IMR-90 (cell line): ENCODE results near the gene SLIT3. TPM values are rescaled to one million over a fixed set of nuclear protein-coding genes. Genes with fewer than 3 reads are reported as not detected.

Experiments
- ATAC-seq: fragments of 200-7000 bp; cut with Tn5 transposase; 2 replicates; pipeline ENCODE4 v1.9.1; 2020; ENCODE audit warnings: low read depth, mild to moderate bottlenecking, moderate library complexity
- BruUV-seq: library from RNA; stranded (reverse); fragments of 400-500 nt; replicated peaks from 2 replicates; lab custom pipeline; 2021; lab: Mats Ljungman, UMichigan
- CTCF ChIA-PET: fragments of 300-600 bp; formaldehyde crosslinking; extraction: SDS; loops from one replicate; lab custom pipeline; 2021; ENCODE audit warnings: antibody characterized with exemption; lab: Yijun Ruan, JAX
- POLR2A ChIA-PET: fragments of 300-600 bp; sonication (Branson Sonifier 250); formaldehyde crosslinking; loops from one replicate; lab custom pipeline; 2022; ENCODE audit warnings: antibody characterized with exemption; ENCODE audit not compliant: unreplicated experiment; lab: Charles Lee
- DNase-seq: peaks from one replicate; pipeline ENCODE4 v3.0.0; 2013
- H2AFZ ChIP-seq: replicated peaks from 2 replicates; pipeline ENCODE3; 2013; ENCODE audit warnings: low read length, mild to moderate bottlenecking; ENCODE audit not compliant: poor library complexity
- H2AK5ac ChIP-seq: 2 replicates; pipeline ENCODE4 v1.6.1; 2013; ENCODE audit warnings: low read depth, low read length, inconsistent platforms
- H2AK9ac ChIP-seq: replicated peaks from 2 replicates; pipeline ENCODE3; 2013; ENCODE audit warnings: mild to moderate bottlenecking, low read depth, low read length, moderate library complexity; ENCODE audit not compliant: poor library complexity
- H2BK120ac ChIP-seq: 2 replicates; pipeline ENCODE4 v1.6.1; 2013; ENCODE audit warnings: low read depth, low read length, inconsistent platforms
- H2BK15ac ChIP-seq: 3 replicates; pipeline ENCODE4 v1.6.1; 2013; ENCODE audit warnings: low read depth, low read length, inconsistent platforms
- H2BK20ac ChIP-seq: 2 replicates; pipeline ENCODE4 v1.6.1; 2013; ENCODE audit warnings: low read depth, mild to moderate bottlenecking, inconsistent platforms, low read length, moderate library complexity
- H2BK5ac ChIP-seq: 2 replicates; pipeline ENCODE4 v1.6.1; 2013; ENCODE audit warnings: mild to moderate bottlenecking, low read depth, low read length, inconsistent platforms; ENCODE audit not compliant: poor library complexity, severe bottlenecking
- H3K14ac ChIP-seq: replicated peaks from 2 replicates; pipeline ENCODE4 v1.6.1; 2013; ENCODE audit warnings: low read depth, low read length, inconsistent platforms
- H3K18ac ChIP-seq: 2 replicates; pipeline ENCODE4 v1.6.1; 2013; ENCODE audit warnings: low read depth, low read length, control low read depth
- H3K23ac ChIP-seq: 2 replicates; pipeline ENCODE4 v1.6.1; 2013; ENCODE audit warnings: low read depth, low read length, inconsistent platforms
- H3K27ac ChIP-seq: 2 replicates; pipeline ENCODE4 v1.5.1; 2013; ENCODE audit warnings: mild to moderate bottlenecking, control low read depth, low read length; ENCODE audit not compliant: insufficient read depth
- H3K27me3 ChIP-seq: 2 replicates; pipeline ENCODE4 v1.6.1; 2013; ENCODE audit warnings: low read length; ENCODE audit not compliant: control insufficient read depth, insufficient read depth
- H3K36me3 ChIP-seq: 2 replicates; pipeline ENCODE4 v1.6.1; 2013; ENCODE audit warnings: low read length, mixed read lengths; ENCODE audit not compliant: control insufficient read depth, insufficient read depth
- H3K4ac ChIP-seq: 2 replicates; pipeline ENCODE4 v1.6.1; 2013; ENCODE audit warnings: low read depth, low read length, inconsistent platforms
- H3K4me1 ChIP-seq: 2 replicates; pipeline ENCODE4 v1.6.1; 2013; ENCODE audit warnings: low read length, mixed read lengths; ENCODE audit not compliant: control insufficient read depth, insufficient read depth
- H3K4me2 ChIP-seq: 2 replicates; pipeline ENCODE4 v1.6.1; 2013; ENCODE audit warnings: low read depth, mild to moderate bottlenecking, control low read depth, low read length, moderate library complexity
- H3K4me3 ChIP-seq: 2 replicates; pipeline ENCODE4 v1.5.1; 2013; ENCODE audit warnings: low read depth, mild to moderate bottlenecking, control low read depth, low read length, moderate library complexity; ENCODE audit not compliant: insufficient read depth
- H3K56ac ChIP-seq: 2 replicates; pipeline ENCODE4 v1.6.1; 2013; ENCODE audit warnings: low read length, inconsistent platforms; ENCODE audit not compliant: insufficient read depth; ENCODE audit errors: extremely low read depth
- H3K79me1 ChIP-seq, 2 experiments: 2 replicates each; pipeline ENCODE4 v1.6.1; 2013; ENCODE audit warnings: low read length in 2 of 2, inconsistent platforms in 1 of 2, low read depth in 1 of 2
- H3K9ac ChIP-seq: 2 replicates; pipeline ENCODE4 v1.6.1; 2013; ENCODE audit warnings: low read depth, low read length, control low read depth
- H3K9me1 ChIP-seq: 2 replicates; pipeline ENCODE4 v1.6.1; 2013; ENCODE audit warnings: low read length, inconsistent platforms; ENCODE audit not compliant: insufficient read depth
- H3K9me3 ChIP-seq: 2 replicates; pipeline ENCODE4 v1.6.1; 2013; ENCODE audit warnings: low read length; ENCODE audit not compliant: control insufficient read depth, insufficient read depth
- H4K20me1 ChIP-seq: 2 replicates; pipeline ENCODE4 v1.6.1; 2013; ENCODE audit warnings: low read length, inconsistent platforms; ENCODE audit not compliant: insufficient read depth
- H4K5ac ChIP-seq: 2 replicates; pipeline ENCODE4 v1.6.1; 2013; ENCODE audit warnings: mild to moderate bottlenecking, low read depth, low read length, control low read depth
- H4K8ac ChIP-seq, 2 experiments: 2 replicates each; pipeline ENCODE4 v1.6.1; 2013; ENCODE audit warnings: low read depth in 2 of 2, low read length in 2 of 2, control low read depth in 1 of 2, inconsistent platforms in 1 of 2
- H4K91ac ChIP-seq: 2 replicates; pipeline ENCODE4 v1.6.1; 2013; ENCODE audit warnings: low read depth, low read length, inconsistent platforms; ENCODE audit not compliant: insufficient read depth
- BHLHE40 ChIP-seq: fragments of 150-350 bp; IDR thresholded peaks from 2 replicates; pipeline ENCODE4 v1.6.1; 2016; ENCODE audit warnings: mild to moderate bottlenecking, low read depth, low read length
- CEBPB ChIP-seq: IDR thresholded peaks from 2 replicates; pipeline ENCODE4 v1.6.1; 2012; ENCODE audit warnings: low read depth, low read length, improper control_type of control experiment
- CHD1 ChIP-seq: IDR thresholded peaks from 2 replicates; pipeline ENCODE4 v1.6.1; 2012; ENCODE audit warnings: low read depth, low read length, improper control_type of control experiment
- FOS ChIP-seq: fragments of 150-350 bp; IDR thresholded peaks from 2 replicates; pipeline ENCODE4 v1.6.1; 2016; ENCODE audit warnings: low read depth, low read length
- MAFK ChIP-seq: IDR thresholded peaks from 2 replicates; pipeline ENCODE4 v1.6.1; 2012; ENCODE audit warnings: low read depth, low read length, improper control_type of control experiment
- MAZ ChIP-seq: IDR thresholded peaks from 2 replicates; pipeline ENCODE4 v1.6.1; 2012; ENCODE audit warnings: low read depth, mild to moderate bottlenecking, low read length, improper control_type of control experiment, moderate library complexity, borderline replicate concordance
- MXI1 ChIP-seq: IDR thresholded peaks from 2 replicates; pipeline ENCODE4 v1.6.1; 2012; ENCODE audit warnings: low read depth, mild to moderate bottlenecking, low read length, moderate library complexity, borderline replicate concordance
- NFE2L2 ChIP-seq: fragments of 150-350 bp; IDR thresholded peaks from 2 replicates; pipeline ENCODE4 v1.6.1; 2016; ENCODE audit warnings: low read depth, mild to moderate bottlenecking, low read length
- POLR2A ChIP-seq: IDR thresholded peaks from 2 replicates; pipeline ENCODE4 v1.6.1; 2012; ENCODE audit warnings: mild to moderate bottlenecking, low read depth, low read length
- RAD21 ChIP-seq: IDR thresholded peaks from 2 replicates; pipeline ENCODE4 v1.6.1; 2012; ENCODE audit warnings: low read length, improper control_type of control experiment
- RCOR1 ChIP-seq: IDR thresholded peaks from 2 replicates; pipeline ENCODE4 v1.6.1; 2012; ENCODE audit warnings: mild to moderate bottlenecking, low read length, improper control_type of control experiment; ENCODE audit not compliant: insufficient replicate concordance
- RFX5 ChIP-seq: IDR thresholded peaks from 2 replicates; pipeline ENCODE4 v1.8.0; 2012; ENCODE audit warnings: low read depth, mild to moderate bottlenecking, low read length, moderate library complexity
- SMC3 ChIP-seq: fragments of 150-350 bp; IDR thresholded peaks from 2 replicates; pipeline ENCODE4 v1.6.1; 2016; ENCODE audit warnings: low read depth, mild to moderate bottlenecking, antibody characterized with exemption, low read length, moderate library complexity
- WGBS, 2 experiments: methylation state at CpG; one replicate each; pipeline versions ENCODE4 v1.1.5 to v1.1.7; 2013; ENCODE audit warnings: missing lambda C conversion rate in 2 of 2; ENCODE audit not compliant: insufficient read length in 1 of 2; ENCODE audit errors: extremely low coverage in 2 of 2; 5-methylcytosine and 5-hydroxymethylcytosine counted together
- dilution Hi-C: fragments of 300-500 bp; cut with HindIII; formaldehyde crosslinking; loops from one replicate; pipeline ENCODE4 v1.14.3; 2018; ENCODE audit warnings: low sequenced_read_pairs; ENCODE audit not compliant: unreplicated experiment
- in situ Hi-C: fragments of 300-500 bp; cut with MboI; formaldehyde crosslinking; loops from 3 replicates; pipeline ENCODE4 v1.14.3; 2019; ENCODE audit warnings: low sequenced_read_pairs, inconsistent platforms, mixed read lengths
- intact Hi-C: fragments of 100-400 bp; cut with micrococcal nuclease; formaldehyde crosslinking; loops from 2 replicates; pipeline ENCODE4 v1.10.0; 2022
- polyA plus RNA-seq, 3 experiments: library from polyadenylated mRNA; depleted of rRNA; stranded (reverse); fragments of >200 nt; gene quantifications; 2 replicates each; pipeline ENCODE4 v1.2.3, GENCODE V29; 2012; ENCODE audit warnings: low replicate concordance in 1 of 3
- total RNA-seq: library from RNA; depleted of rRNA; stranded (reverse); fragments of >200 nt; gene quantifications from 2 replicates; pipeline ENCODE4 v1.2.3, GENCODE V29; 2012
- TF ChIP-seq, protein P1 (sequence below): fragments of 150-350 bp; IDR thresholded peaks from 2 replicates; pipeline ENCODE4 v1.6.1; 2017; ENCODE audit warnings: mild to moderate bottlenecking, antibody characterized with exemption, low read length, low read depth
- TF ChIP-seq, protein P2 (sequence below): conservative IDR thresholded peaks from 2 replicates; pipeline ENCODE4 v1.5.1; 2012; ENCODE audit warnings: mild to moderate bottlenecking, low read depth, low read length, improper control_type of control experiment

SLIT3 gene
- total and polyA plus RNA-seq, 2 of the 4 experiments (the other 2 are of a cell fraction) = 0.18 to 0.50 TPM

DNA sequence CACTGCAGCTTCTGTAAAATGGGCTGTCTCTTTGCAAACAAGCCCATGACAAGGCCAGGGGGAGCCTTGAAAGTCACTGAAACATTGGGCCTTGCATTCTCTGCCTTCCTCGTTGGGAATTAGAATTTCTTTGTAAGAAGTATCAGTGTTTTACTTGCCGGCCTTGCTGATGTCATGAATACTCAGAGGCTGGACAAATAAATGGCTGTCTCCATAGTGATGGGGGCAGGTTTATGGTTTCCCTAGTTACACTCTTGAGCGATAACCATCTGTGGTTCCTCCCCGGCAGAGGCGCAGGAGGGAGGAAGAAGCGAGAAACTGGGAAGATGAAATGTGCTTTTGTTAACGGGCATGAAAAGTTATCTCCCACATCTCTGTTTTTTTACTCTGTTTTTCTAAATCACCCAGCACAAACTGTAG, 449.0 kb downstream of the SLIT3 start:
- dilution Hi-C loops = no loop called here
- H4K5ac ChIP-seq = no peak overlapping the region
- H2AFZ ChIP-seq = no peak overlapping the region
- no peak overlapping the region for H2BK15ac ChIP-seq
- no peak overlapping the region for H2AK5ac ChIP-seq
- H2BK5ac ChIP-seq = no peak overlapping the region
- DNase-seq = no peak
- CTCF ChIA-PET = interaction anchor here (0.6 to 0.7 kb wide), 2 partner anchors 14 to 143 kb away, joined by 3 to 4 read pairs; no protein-coding TSS in a partner anchor
- H3K36me3 ChIP-seq = no peaks in the 10 kb centered on the region
- H2BK20ac ChIP-seq = no peak overlapping the region
- H3K27me3 ChIP-seq = no peaks in the 10 kb centered on the region; the same call in 1 of the 2 replicates
- no peak overlapping the region for H3K9ac ChIP-seq
- in situ Hi-C loops = no loop called here
- TF ChIP-seq CEBPB (no peak), SMC3 (no peak), RFX5 (no peak), RCOR1 (no peak), FOS (no peak), MXI1 (no peak), RAD21 (no peak), MAZ (no peak), CHD1 (no peak), POLR2A (no peak), MAFK (no peak), NFE2L2 (no peak), BHLHE40 (no peak)
- TF ChIP-seq, protein P1, sequence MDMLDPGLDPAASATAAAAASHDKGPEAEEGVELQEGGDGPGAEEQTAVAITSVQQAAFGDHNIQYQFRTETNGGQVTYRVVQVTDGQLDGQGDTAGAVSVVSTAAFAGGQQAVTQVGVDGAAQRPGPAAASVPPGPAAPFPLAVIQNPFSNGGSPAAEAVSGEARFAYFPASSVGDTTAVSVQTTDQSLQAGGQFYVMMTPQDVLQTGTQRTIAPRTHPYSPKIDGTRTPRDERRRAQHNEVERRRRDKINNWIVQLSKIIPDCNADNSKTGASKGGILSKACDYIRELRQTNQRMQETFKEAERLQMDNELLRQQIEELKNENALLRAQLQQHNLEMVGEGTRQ = no peak
- TF ChIP-seq, protein P2, sequence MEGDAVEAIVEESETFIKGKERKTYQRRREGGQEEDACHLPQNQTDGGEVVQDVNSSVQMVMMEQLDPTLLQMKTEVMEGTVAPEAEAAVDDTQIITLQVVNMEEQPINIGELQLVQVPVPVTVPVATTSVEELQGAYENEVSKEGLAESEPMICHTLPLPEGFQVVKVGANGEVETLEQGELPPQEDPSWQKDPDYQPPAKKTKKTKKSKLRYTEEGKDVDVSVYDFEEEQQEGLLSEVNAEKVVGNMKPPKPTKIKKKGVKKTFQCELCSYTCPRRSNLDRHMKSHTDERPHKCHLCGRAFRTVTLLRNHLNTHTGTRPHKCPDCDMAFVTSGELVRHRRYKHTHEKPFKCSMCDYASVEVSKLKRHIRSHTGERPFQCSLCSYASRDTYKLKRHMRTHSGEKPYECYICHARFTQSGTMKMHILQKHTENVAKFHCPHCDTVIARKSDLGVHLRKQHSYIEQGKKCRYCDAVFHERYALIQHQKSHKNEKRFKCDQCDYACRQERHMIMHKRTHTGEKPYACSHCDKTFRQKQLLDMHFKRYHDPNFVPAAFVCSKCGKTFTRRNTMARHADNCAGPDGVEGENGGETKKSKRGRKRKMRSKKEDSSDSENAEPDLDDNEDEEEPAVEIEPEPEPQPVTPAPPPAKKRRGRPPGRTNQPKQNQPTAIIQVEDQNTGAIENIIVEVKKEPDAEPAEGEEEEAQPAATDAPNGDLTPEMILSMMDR = no peak
- no peaks in the 10 kb centered on the region for H3K9me1 ChIP-seq
- H3K4ac ChIP-seq = no peak overlapping the region
- no peak overlapping the region for H4K8ac ChIP-seq
- H3K4me2 ChIP-seq = no peak overlapping the region
- WGBS, 2 experiments = no CpG with 5 or more reads among the region's 7 CpGs
- no peaks in the 10 kb centered on the region for H3K4me1 ChIP-seq
- no peaks in the 10 kb centered on the region for H3K79me1 ChIP-seq
- no peak overlapping the region for H3K14ac ChIP-seq
- no peak for ATAC-seq
- no peak overlapping the region for H3K56ac ChIP-seq
- H3K18ac ChIP-seq = no peak overlapping the region
- H4K91ac ChIP-seq = no peak overlapping the region
- no peak overlapping the region for H2BK120ac ChIP-seq
- POLR2A ChIA-PET = no interaction called here
- intact Hi-C loops = no loop called here
- H2AK9ac ChIP-seq = no peak overlapping the region
- no peak overlapping the region for H3K4me3 ChIP-seq
- no peak overlapping the region for H3K23ac ChIP-seq
- BruUV-seq = no TSS peak
- H3K9me3 ChIP-seq = no peaks in the 10 kb centered on the region
- H3K27ac ChIP-seq = no peak overlapping the region
- H4K20me1 ChIP-seq = no peaks in the 10 kb centered on the region
